ENCODE results near the gene TEAD1. TPM values are rescaled to one million over a fixed set of nuclear protein-coding genes. Genes with fewer than 3 reads are reported as not detected.
"Not testable (repeated sequence)": the region's sequence is repeated elsewhere in the genome, so short reads cannot be mapped to it uniquely, and the experiment has no call there.

TEAD1 gene
- total RNA-seq, 1 experiment from 2014 or later: 58.0 TPM

- no peak overlapping the region for H3K4me3 ChIP-seq (ENCODE audit: insufficient read depth, low read depth, low read length)
- H3K27me3 ChIP-seq (ENCODE audit: control insufficient read depth, insufficient read depth, low read length): no peaks in the 10 kb centered on the region
- DNase-seq: no peak
- no peaks in the 10 kb centered on the region for H3K36me3 ChIP-seq (replicated peaks; ENCODE audit: control insufficient read depth, insufficient read depth, low read length)
These were observed 82.6 kb downstream of the TEAD1 start for GRCh38 chr11:12756867-12757266.

- H3K27me3 ChIP-seq (ENCODE audit: control insufficient read depth, insufficient read depth, low read length): no peaks in the 10 kb centered on the region
- H3K4me3 ChIP-seq (ENCODE audit: insufficient read depth, low read depth, low read length): no peak overlapping the region
- no peak for DNase-seq
- H3K36me3 ChIP-seq (replicated peaks; ENCODE audit: control insufficient read depth, insufficient read depth, low read length): no peaks in the 10 kb centered on the region
These were observed 83.2 kb downstream of the TEAD1 start for GRCh38 chr11:12757416-12757815.

GRCh38 chr11:12758117-12758516, 83.9 kb downstream of the TEAD1 start:
- not testable (repeated sequence) for H3K36me3 ChIP-seq (replicated peaks; ENCODE audit: control insufficient read depth, insufficient read depth, low read length); DNase-seq; H3K4me3 ChIP-seq (ENCODE audit: insufficient read depth, low read depth, low read length); H3K27me3 ChIP-seq (ENCODE audit: control insufficient read depth, insufficient read depth, low read length)

- Histone ChIP-seq H3K36me3 (replicated peaks; ENCODE audit: control insufficient read depth, insufficient read depth, low read length) (peaks cover 3% of the 10 kb centered on the region), H3K4me3 (ENCODE audit: insufficient read depth, low read depth, low read length) (no peak overlapping the region), H3K27me3 (ENCODE audit: control insufficient read depth, insufficient read depth, low read length) (no peaks in the 10 kb centered on the region)
- no peak for DNase-seq
These were observed 86.8 kb downstream of the TEAD1 start for GRCh38 chr11:12761029-12761428.

- DNase-seq: no peak
- no peak overlapping the region for H3K4me3 ChIP-seq (ENCODE audit: insufficient read depth, low read depth, low read length)
- H3K27me3 ChIP-seq (ENCODE audit: control insufficient read depth, insufficient read depth, low read length): no peaks in the 10 kb centered on the region
- peaks cover 3% of the 10 kb centered on the region for H3K36me3 ChIP-seq (replicated peaks; ENCODE audit: control insufficient read depth, insufficient read depth, low read length)
These were observed 88.1 kb downstream of the TEAD1 start for GRCh38 chr11:12762278-12762677.

GRCh38 chr11:12762696-12763324, 88.6 kb downstream of the TEAD1 start:
- H3K36me3 ChIP-seq (replicated peaks; ENCODE audit: control insufficient read depth, insufficient read depth, low read length): peaks cover 3% of the 10 kb centered on the region
- DNase-seq: no peak
- no peak overlapping the region for H3K4me3 ChIP-seq (ENCODE audit: insufficient read depth, low read depth, low read length)
- H3K27me3 ChIP-seq (ENCODE audit: control insufficient read depth, insufficient read depth, low read length): no peaks in the 10 kb centered on the region

GRCh38 chr11:12764187-12764914, 90.1 kb downstream of the TEAD1 start:
- Histone ChIP-seq H3K4me3 (ENCODE audit: insufficient read depth, low read depth, low read length) (no peak overlapping the region), H3K27me3 (ENCODE audit: control insufficient read depth, insufficient read depth, low read length) (no peaks in the 10 kb centered on the region), H3K36me3 (replicated peaks; ENCODE audit: control insufficient read depth, insufficient read depth, low read length) (peaks cover 3% of the 10 kb centered on the region)
- no peak for DNase-seq

- Histone ChIP-seq H3K4me3 (ENCODE audit: insufficient read depth, low read depth, low read length) (no peak overlapping the region), H3K36me3 (replicated peaks; ENCODE audit: control insufficient read depth, insufficient read depth, low read length) (peaks cover 3% of the 10 kb centered on the region), H3K27me3 (ENCODE audit: control insufficient read depth, insufficient read depth, low read length) (no peaks in the 10 kb centered on the region)
- no peak for DNase-seq
These were observed 91.2 kb downstream of the TEAD1 start for GRCh38 chr11:12765428-12765827.

GRCh38 chr11:12767027-12767426, 92.8 kb downstream of the TEAD1 start:
- Histone ChIP-seq H3K27me3 (ENCODE audit: control insufficient read depth, insufficient read depth, low read length) (no peaks in the 10 kb centered on the region), H3K36me3 (replicated peaks; ENCODE audit: control insufficient read depth, insufficient read depth, low read length) (peaks cover 3% of the 10 kb centered on the region), H3K4me3 (ENCODE audit: insufficient read depth, low read depth, low read length) (no peak overlapping the region)
- no peak for DNase-seq

- no peak for DNase-seq
- Histone ChIP-seq H3K27me3 (ENCODE audit: control insufficient read depth, insufficient read depth, low read length) (no peaks in the 10 kb centered on the region), H3K36me3 (replicated peaks; ENCODE audit: control insufficient read depth, insufficient read depth, low read length) (peaks cover 3% of the 10 kb centered on the region), H3K4me3 (ENCODE audit: insufficient read depth, low read depth, low read length) (no peak overlapping the region)
These were observed 93.4 kb downstream of the TEAD1 start for GRCh38 chr11:12767577-12767976.

GRCh38 chr11:12768726-12769673, 94.8 kb downstream of the TEAD1 start:
- Histone ChIP-seq H3K36me3 (replicated peaks; ENCODE audit: control insufficient read depth, insufficient read depth, low read length) (peaks cover 3% of the 10 kb centered on the region), H3K27me3 (ENCODE audit: control insufficient read depth, insufficient read depth, low read length) (no peaks in the 10 kb centered on the region), H3K4me3 (ENCODE audit: insufficient read depth, low read depth, low read length) (no peak overlapping the region)
- DNase-seq: no peak

- no peak for DNase-seq
- Histone ChIP-seq H3K36me3 (replicated peaks; ENCODE audit: control insufficient read depth, insufficient read depth, low read length) (peaks cover 2% of the 10 kb centered on the region; the same call in 1 of the 2 replicates), H3K4me3 (ENCODE audit: insufficient read depth, low read depth, low read length) (no peak overlapping the region), H3K27me3 (ENCODE audit: control insufficient read depth, insufficient read depth, low read length) (no peaks in the 10 kb centered on the region)
These were observed 95.7 kb downstream of the TEAD1 start for GRCh38 chr11:12769834-12770345.

GRCh38 chr11:12770435-12770834, 96.2 kb downstream of the TEAD1 start:
- Histone ChIP-seq H3K36me3 (replicated peaks; ENCODE audit: control insufficient read depth, insufficient read depth, low read length) (no peaks in the 10 kb centered on the region), H3K4me3 (ENCODE audit: insufficient read depth, low read depth, low read length) (no peak overlapping the region), H3K27me3 (ENCODE audit: control insufficient read depth, insufficient read depth, low read length) (no peaks in the 10 kb centered on the region)
- no peak for DNase-seq

- H3K36me3 ChIP-seq (replicated peaks; ENCODE audit: control insufficient read depth, insufficient read depth, low read length): no peaks in the 10 kb centered on the region
- no peak for DNase-seq
- H3K27me3 ChIP-seq (ENCODE audit: control insufficient read depth, insufficient read depth, low read length): no peaks in the 10 kb centered on the region
These were observed 96.9 kb downstream of the TEAD1 start for GRCh38 chr11:12770966-12771597.

More at GRCh38 chr11:12770966-12771597, 96.9 kb downstream of the TEAD1 start:
- H3K4me3 ChIP-seq (ENCODE audit: insufficient read depth, low read depth, low read length): no peak overlapping the region

Measured in H7 (cell line).